Measurements from ENCODE around the gene TOMM7. TPM values are rescaled to one million over a fixed set of nuclear protein-coding genes. Genes with fewer than 3 reads are reported as not detected.

The TOMM7 gene
- total RNA-seq, 2 experiments from 2014 or later, result 189 to 195 TPM

GRCh38 chr7:22786290-22786932 is 36.2 kb downstream of the TOMM7 start:
- H3K9me3 ChIP-seq (ENCODE audit: low read length), result no peaks in the 10 kb centered on the region
- TF ChIP-seq CTCF (conservative IDR thresholded peaks at IDR 0.05; ENCODE audit: low read length) (no peak), EZH2phosphoT487 (IDR thresholded peaks at IDR 0.05; ENCODE audit: borderline replicate concordance, low read depth, low read length) (no peak)
- BruUV-seq (replicated peaks), result no TSS peak
- H3K9me2 ChIP-seq (ENCODE audit: insufficient read depth, low read length), result no peaks in the 10 kb centered on the region
- ChIA-PET CTCF (ENCODE audit: unreplicated experiment) (no interaction called here), POLR2A (interaction anchor here (0.6 to 1.0 kb wide), 4 partner anchors 39 to 1354 kb away, joined by 3 read pairs; no protein-coding TSS in a partner anchor)
- H4K20me1 ChIP-seq (ENCODE audit: insufficient read depth, low read length), result no peaks in the 10 kb centered on the region
- intact Hi-C loops (cut with micrococcal nuclease; ENCODE audit: unreplicated experiment), result no loop called here
- H3K27ac ChIP-seq (ENCODE audit: low read depth, low read length, poor library complexity, severe bottlenecking), result no peak overlapping the region
- H3K4me1 ChIP-seq (ENCODE audit: insufficient read depth, low read length, poor library complexity, severe bottlenecking), result no peaks in the 10 kb centered on the region
- no peaks in the 10 kb centered on the region for H3K79me2 ChIP-seq (ENCODE audit: insufficient read depth, low read depth, low read length)
- no peaks in the 10 kb centered on the region for H3K36me3 ChIP-seq (ENCODE audit: insufficient read depth, low read length)
- H3K4me2 ChIP-seq (ENCODE audit: low read length), result no peak overlapping the region
- DNase-seq (ENCODE audit: low spot score), result no peak
- no peak overlapping the region for H2AFZ ChIP-seq (ENCODE audit: low read length)
- H3K4me3 ChIP-seq (ENCODE audit: low read depth, low read length, poor library complexity, severe bottlenecking), result no peak overlapping the region

GRCh38 chr7:22784346-22784745 is 38.3 kb downstream of the TOMM7 start:
- H3K4me3 ChIP-seq (ENCODE audit: low read depth, low read length, poor library complexity, severe bottlenecking), result no peak overlapping the region
- no TSS peak for BruUV-seq (replicated peaks)
- TF ChIP-seq CTCF (conservative IDR thresholded peaks at IDR 0.05; ENCODE audit: low read length), result no peak
- TF ChIP-seq EZH2phosphoT487 (IDR thresholded peaks at IDR 0.05; ENCODE audit: borderline replicate concordance, low read depth, low read length), result no peak
- H3K9me2 ChIP-seq (ENCODE audit: insufficient read depth, low read length), result no peaks in the 10 kb centered on the region
- no peak overlapping the region for H3K27ac ChIP-seq (ENCODE audit: low read depth, low read length, poor library complexity, severe bottlenecking)
- no peak overlapping the region for H2AFZ ChIP-seq (ENCODE audit: low read length)
- no peak overlapping the region for H3K4me2 ChIP-seq (ENCODE audit: low read length)
- CTCF ChIA-PET (ENCODE audit: unreplicated experiment), result no interaction called here
- no peaks in the 10 kb centered on the region for H4K20me1 ChIP-seq (ENCODE audit: insufficient read depth, low read length)
- no peak for DNase-seq (ENCODE audit: low spot score)
- no peaks in the 10 kb centered on the region for H3K9me3 ChIP-seq (ENCODE audit: low read length)
- POLR2A ChIA-PET, result interaction anchor here (0.5 to 0.7 kb wide), 2 partner anchors 224 to 381 kb away, joined by 3 read pairs; no protein-coding TSS in a partner anchor
- H3K4me1 ChIP-seq (ENCODE audit: insufficient read depth, low read length, poor library complexity, severe bottlenecking), result no peaks in the 10 kb centered on the region
- intact Hi-C loops (cut with micrococcal nuclease; ENCODE audit: unreplicated experiment), result loop anchor here (5.0 kb wide), 2 partner anchors 57 to 273 kb away; partner anchors contain the start of gene IL6
- no peaks in the 10 kb centered on the region for H3K79me2 ChIP-seq (ENCODE audit: insufficient read depth, low read depth, low read length)
- H3K36me3 ChIP-seq (ENCODE audit: insufficient read depth, low read length), result no peaks in the 10 kb centered on the region

DNA sequence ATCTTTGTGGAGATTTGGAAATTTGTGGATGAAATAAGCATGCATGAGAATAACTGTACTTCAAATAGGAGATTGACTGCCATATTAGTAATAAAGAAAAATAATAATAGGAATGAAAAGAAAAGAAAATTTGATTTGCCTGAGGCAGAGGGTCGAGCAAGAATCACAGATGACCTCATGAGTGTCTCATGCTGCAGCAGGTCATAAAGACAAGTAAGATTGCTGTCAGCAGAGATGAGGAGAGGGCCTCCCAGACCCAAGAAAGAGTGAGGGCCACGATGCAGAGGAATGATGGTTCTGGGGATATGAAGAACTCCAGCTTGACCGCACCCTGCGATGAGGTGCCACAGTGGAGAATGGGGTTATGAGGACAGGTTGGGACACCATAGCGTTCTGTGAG is 39.2 kb downstream of the TOMM7 start:
- DNase-seq (ENCODE audit: low spot score), result no peak
- ChIA-PET POLR2A (interaction anchor here (0.5 to 0.7 kb wide), 2 partner anchors 61 to 223 kb away, joined by 3 read pairs; no protein-coding TSS in a partner anchor), CTCF (ENCODE audit: unreplicated experiment) (no interaction called here)
- Histone ChIP-seq H2AFZ (ENCODE audit: low read length) (no peak overlapping the region), H3K9me3 (ENCODE audit: low read length) (no peaks in the 10 kb centered on the region), H3K4me3 (ENCODE audit: low read depth, low read length, poor library complexity, severe bottlenecking) (no peak overlapping the region), H3K27ac (ENCODE audit: low read depth, low read length, poor library complexity, severe bottlenecking) (no peak overlapping the region), H3K36me3 (ENCODE audit: insufficient read depth, low read length) (no peaks in the 10 kb centered on the region), H3K9me2 (ENCODE audit: insufficient read depth, low read length) (no peaks in the 10 kb centered on the region), H3K4me2 (ENCODE audit: low read length) (no peak overlapping the region), H3K4me1 (ENCODE audit: insufficient read depth, low read length, poor library complexity, severe bottlenecking) (no peaks in the 10 kb centered on the region), H4K20me1 (ENCODE audit: insufficient read depth, low read length) (no peaks in the 10 kb centered on the region), H3K79me2 (ENCODE audit: insufficient read depth, low read depth, low read length) (no peaks in the 10 kb centered on the region)
- BruUV-seq (replicated peaks), result no TSS peak
- no peak for TF ChIP-seq CTCF (conservative IDR thresholded peaks at IDR 0.05; ENCODE audit: low read length)
- TF ChIP-seq EZH2phosphoT487 (IDR thresholded peaks at IDR 0.05; ENCODE audit: borderline replicate concordance, low read depth, low read length), result no peak
- intact Hi-C loops (cut with micrococcal nuclease; ENCODE audit: unreplicated experiment), result loop anchor here (5.0 kb wide), 2 partner anchors 56 to 274 kb away; partner anchors contain the start of gene IL6
